Testis (tissue), 3 donors: Measurements from ENCODE around the gene PEPD. TPM values are rescaled to one million over a fixed set of nuclear protein-coding genes. Genes with fewer than 3 reads are reported as not detected.
"Not testable (repeated sequence)": the region's sequence is repeated elsewhere in the genome, so short reads cannot be mapped to it uniquely, and the experiment has no call there.

Experiments
- DNase-seq: peaks from one replicate; pipeline ENCODE4 v3.0.0-alpha.2; 2019
- H3K27ac ChIP-seq, 2 donors: fragments of 200-600 bp; sonication (generic); one replicate each; pipeline ENCODE4 v1.5.1; 2019
- H3K27me3 ChIP-seq: fragments of 200-600 bp; sonication (generic); one replicate; pipeline ENCODE4 v1.5.1; 2019
- H3K36me3 ChIP-seq: fragments of 200-600 bp; sonication (generic); one replicate; pipeline ENCODE4 v1.5.1; 2017; ENCODE audit warnings: low read depth; ENCODE audit errors: missing control alignments
- H3K4me1 ChIP-seq: fragments of 200-600 bp; sonication (generic); one replicate; pipeline ENCODE4 v1.5.1; 2019
- H3K4me3 ChIP-seq, 2 donors: fragments of 200-600 bp; sonication (generic); one replicate each; pipeline ENCODE4 v1.5.1; 2017 to 2019
- H3K9me3 ChIP-seq: fragments of 200-600 bp; sonication (generic); one replicate; pipeline ENCODE4 v1.5.1; 2017
- POLR2A ChIP-seq: fragments of 450-650 bp; IDR thresholded peaks from one replicate; pipeline ENCODE4 v1.6.1; 2017; ENCODE audit warnings: antibody characterized with exemption, mild to moderate bottlenecking, moderate library complexity
- WGBS, 2 donors: methylation state at CpG; one replicate each; pipeline ENCODE4 v1.1.5; 2018; 5-methylcytosine and 5-hydroxymethylcytosine counted together
- intact Hi-C: fragments of 100-400 bp; cut with DNase I; formaldehyde crosslinking; loops from one replicate; pipeline ENCODE4 v1.15.1; 2023; ENCODE audit warnings: low total_unique reads
- polyA plus RNA-seq: library from polyadenylated mRNA; stranded (reverse); fragments of 350-450 nt; fragmentation: Illumina TruSeq; extraction: RNeasy Lipid Tissue Mini Kit (QIAGEN cat#74804); gene quantifications from one replicate; pipeline ENCODE4 v1.2.3, GENCODE V29; 2014; ENCODE audit warnings: low read depth, low replicate concordance; ENCODE audit not compliant: insufficient read depth
- total RNA-seq, 2 donors: library from RNA; depleted of rRNA; stranded (reverse); fragments of >200 nt; gene quantifications; one replicate each; pipeline ENCODE4 v1.2.3, GENCODE V29; 2016
- TF ChIP-seq, protein P1 (sequence below), 3 experiments: fragments of 450-650 bp in 2 of 3; fragments of 200-600 bp in 1 of 3; sonication (generic) in 1 of 3; IDR thresholded peaks; one replicate each; pipeline ENCODE4 v1.5.1; 2016 to 2019; ENCODE audit warnings: antibody characterized with exemption in 3 of 3, mild to moderate bottlenecking in 2 of 3, moderate library complexity in 1 of 3

PEPD gene
- total and polyA plus RNA-seq, 3 donors from 2014 or later, result 51.1 to 87.9 (median 58.0) TPM

DNA sequence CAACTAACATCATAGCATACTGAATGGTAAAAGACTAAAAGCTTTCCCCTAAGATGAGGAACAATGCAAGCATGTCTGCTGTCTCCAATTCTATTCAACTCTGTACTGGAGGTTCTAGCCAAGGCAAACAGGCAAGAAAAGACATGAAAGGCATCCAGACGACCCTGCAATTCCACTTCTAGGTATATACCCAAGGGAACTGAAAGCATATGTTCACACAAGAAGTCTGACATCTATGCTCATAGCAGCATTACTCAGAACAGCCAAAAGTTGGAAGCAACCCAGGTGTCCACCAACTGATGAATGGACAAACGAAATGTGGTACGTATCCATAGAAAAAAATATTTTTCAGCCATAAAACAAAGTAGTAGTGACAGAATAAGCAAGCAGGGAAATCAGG, 39.1 kb downstream of the PEPD start:
- Histone ChIP-seq H3K27me3 (no peaks in the 10 kb centered on the region), H3K9me3 (no peaks in the 10 kb centered on the region), H3K36me3 (no peaks in the 10 kb centered on the region), H3K4me3 (no peak overlapping the region), H3K4me1 (no peaks in the 10 kb centered on the region), H3K27ac (no peak overlapping the region)
- WGBS, 2 donors, result 80 to 81% methylated on average over 3 of the region's 3 CpGs
- TF ChIP-seq, protein P1, sequence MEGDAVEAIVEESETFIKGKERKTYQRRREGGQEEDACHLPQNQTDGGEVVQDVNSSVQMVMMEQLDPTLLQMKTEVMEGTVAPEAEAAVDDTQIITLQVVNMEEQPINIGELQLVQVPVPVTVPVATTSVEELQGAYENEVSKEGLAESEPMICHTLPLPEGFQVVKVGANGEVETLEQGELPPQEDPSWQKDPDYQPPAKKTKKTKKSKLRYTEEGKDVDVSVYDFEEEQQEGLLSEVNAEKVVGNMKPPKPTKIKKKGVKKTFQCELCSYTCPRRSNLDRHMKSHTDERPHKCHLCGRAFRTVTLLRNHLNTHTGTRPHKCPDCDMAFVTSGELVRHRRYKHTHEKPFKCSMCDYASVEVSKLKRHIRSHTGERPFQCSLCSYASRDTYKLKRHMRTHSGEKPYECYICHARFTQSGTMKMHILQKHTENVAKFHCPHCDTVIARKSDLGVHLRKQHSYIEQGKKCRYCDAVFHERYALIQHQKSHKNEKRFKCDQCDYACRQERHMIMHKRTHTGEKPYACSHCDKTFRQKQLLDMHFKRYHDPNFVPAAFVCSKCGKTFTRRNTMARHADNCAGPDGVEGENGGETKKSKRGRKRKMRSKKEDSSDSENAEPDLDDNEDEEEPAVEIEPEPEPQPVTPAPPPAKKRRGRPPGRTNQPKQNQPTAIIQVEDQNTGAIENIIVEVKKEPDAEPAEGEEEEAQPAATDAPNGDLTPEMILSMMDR (IDR thresholded peaks at IDR 0.05), result no peak
- no peak for TF ChIP-seq POLR2A
- intact Hi-C loops, result no loop called here
- DNase-seq, result no peak

DNA sequence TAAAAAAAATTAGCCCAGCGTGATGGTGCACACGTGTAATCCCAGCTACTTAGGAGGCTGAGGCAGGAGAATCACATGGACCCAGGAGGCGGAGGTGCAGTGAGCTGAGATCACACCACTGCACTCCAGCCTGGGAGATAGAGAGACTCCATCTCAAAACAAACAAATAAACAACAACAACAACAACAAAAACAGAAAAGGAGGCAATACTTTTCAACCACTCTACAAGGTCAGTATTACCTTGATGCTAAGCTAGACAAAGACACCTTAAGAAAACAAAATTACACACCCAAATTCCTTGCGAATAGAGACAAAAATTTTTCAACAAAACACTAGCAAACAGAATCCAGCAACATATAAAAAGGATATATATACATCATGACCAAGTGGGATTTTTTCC, 39.7 kb downstream of the PEPD start:
- Histone ChIP-seq H3K4me1 (no peaks in the 10 kb centered on the region), H3K9me3 (no peaks in the 10 kb centered on the region), H3K36me3 (no peaks in the 10 kb centered on the region), H3K27me3 (no peaks in the 10 kb centered on the region), H3K27ac (no peak overlapping the region), H3K4me3 (no peak overlapping the region)
- no peak for DNase-seq
- WGBS, 2 donors, result 93% methylated on average over 4 of the region's 4 CpGs
- intact Hi-C loops, result no loop called here
- TF ChIP-seq, protein P1 (IDR thresholded peaks at IDR 0.05), result no peak
- TF ChIP-seq POLR2A, result no peak

DNA sequence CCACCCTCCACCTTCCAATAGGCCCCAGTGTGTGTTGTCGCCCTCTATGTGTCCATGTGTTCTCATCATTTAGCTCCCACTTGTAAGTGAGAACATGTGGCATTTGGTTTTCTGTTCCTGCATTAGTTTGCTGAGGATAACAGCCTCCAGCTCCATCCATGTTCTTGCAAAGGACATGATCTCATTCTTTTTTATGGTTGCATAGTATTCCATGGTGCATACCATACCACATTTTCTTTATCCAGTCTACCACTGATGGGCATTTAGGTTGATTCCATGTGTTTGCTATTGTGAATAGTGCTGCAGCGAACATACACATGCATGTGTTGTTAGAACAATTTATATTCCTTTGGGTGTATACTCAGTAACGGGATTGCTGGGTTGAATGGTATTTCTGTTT, 42.0 kb downstream of the PEPD start:
- H3K27ac ChIP-seq, result peak overlapping the region in 1 of 2 donors; percentile 71
- DNase-seq, intact Hi-C loops, H3K4me3 ChIP-seq, H3K9me3 ChIP-seq, H3K36me3 ChIP-seq, H3K4me1 ChIP-seq, H3K27me3 ChIP-seq: not testable (repeated sequence)
- 72 to 94% methylated on average over 3 of the region's 3 CpGs for WGBS, 2 donors

DNA sequence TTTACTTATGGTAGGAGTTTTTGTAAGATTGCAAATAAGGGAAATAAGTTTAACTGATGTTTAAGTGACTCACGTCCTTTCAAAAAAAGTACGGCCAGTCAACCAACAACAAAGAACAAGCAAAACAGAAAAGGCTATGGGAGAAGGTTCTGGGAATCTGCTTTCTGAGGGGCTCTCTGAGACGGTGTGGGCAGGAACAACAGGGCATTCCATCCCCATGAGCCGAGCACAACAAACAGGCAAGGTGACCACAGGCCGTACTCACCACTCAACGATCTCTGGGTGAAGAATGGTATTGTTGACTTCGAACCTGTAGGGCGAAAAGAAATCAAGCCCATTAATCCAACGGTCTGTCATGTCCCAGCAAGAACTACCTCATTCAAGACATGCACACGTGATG, 43.8 kb downstream of the PEPD start:
- no peaks in the 10 kb centered on the region for H3K36me3 ChIP-seq
- WGBS, 2 donors, result 94 to 97% methylated on average over 10 of the region's 10 CpGs
- H3K4me3 ChIP-seq, result no peak overlapping the region
- intact Hi-C loops, result no loop called here
- no peak for DNase-seq
- no peak overlapping the region for H3K27ac ChIP-seq
- no peaks in the 10 kb centered on the region for H3K4me1 ChIP-seq
- H3K9me3 ChIP-seq, result no peaks in the 10 kb centered on the region
- TF ChIP-seq, protein P1 (IDR thresholded peaks at IDR 0.05), result no peak
- no peak for TF ChIP-seq POLR2A
- H3K27me3 ChIP-seq, result no peaks in the 10 kb centered on the region

DNA sequence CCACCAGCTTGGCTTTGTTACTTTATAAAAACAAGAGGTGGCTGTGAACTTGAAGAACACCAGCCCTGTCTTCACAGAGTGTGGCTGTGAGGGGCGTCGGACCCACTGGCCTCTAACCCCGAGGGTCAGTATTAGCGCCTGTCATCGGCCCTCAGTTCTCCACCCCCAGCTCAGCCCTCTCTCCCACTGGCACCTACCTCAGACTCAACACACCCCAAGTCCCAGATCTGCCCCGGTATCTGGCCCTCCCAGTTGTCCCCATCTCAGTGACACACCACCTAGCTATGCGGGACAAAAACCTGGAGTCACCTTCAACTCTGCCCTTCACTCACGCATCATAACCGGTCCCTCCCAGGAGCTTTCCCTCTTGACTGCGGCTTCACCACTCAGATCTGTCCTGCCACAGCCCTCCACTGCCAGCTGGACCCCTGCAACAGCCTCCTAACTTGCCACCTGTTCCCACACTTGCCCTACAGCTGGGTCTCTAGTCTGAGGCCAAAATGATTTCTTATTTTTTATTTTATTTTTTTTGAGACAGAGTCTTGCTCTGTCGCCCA, 45.4 kb downstream of the PEPD start:
- no peaks in the 10 kb centered on the region for H3K36me3 ChIP-seq
- TF ChIP-seq, protein P1 (IDR thresholded peaks at IDR 0.05), result no peak
- no peak for TF ChIP-seq POLR2A
- no peaks in the 10 kb centered on the region for H3K27me3 ChIP-seq
- H3K4me1 ChIP-seq, result no peaks in the 10 kb centered on the region
- no peaks in the 10 kb centered on the region for H3K9me3 ChIP-seq
- 96 to 97% methylated on average over 6 to 11 of the region's 11 CpGs for WGBS, 2 donors
- no peak overlapping the region for H3K27ac ChIP-seq
- H3K4me3 ChIP-seq, result no peak overlapping the region
- intact Hi-C loops, result no loop called here
- no peak for DNase-seq
